HG03439 (cell line): ENCODE measurements around the gene OSM.

ENCODE experiments used
- ATAC-seq: cut with Tn5 transposase; IDR thresholded peaks from one replicate; pipeline ENCODE4 v1.9.1; 2021; ENCODE audit warnings: mild to moderate bottlenecking, moderate library complexity; ENCODE audit not compliant: unreplicated experiment

OSM gene

DNA sequence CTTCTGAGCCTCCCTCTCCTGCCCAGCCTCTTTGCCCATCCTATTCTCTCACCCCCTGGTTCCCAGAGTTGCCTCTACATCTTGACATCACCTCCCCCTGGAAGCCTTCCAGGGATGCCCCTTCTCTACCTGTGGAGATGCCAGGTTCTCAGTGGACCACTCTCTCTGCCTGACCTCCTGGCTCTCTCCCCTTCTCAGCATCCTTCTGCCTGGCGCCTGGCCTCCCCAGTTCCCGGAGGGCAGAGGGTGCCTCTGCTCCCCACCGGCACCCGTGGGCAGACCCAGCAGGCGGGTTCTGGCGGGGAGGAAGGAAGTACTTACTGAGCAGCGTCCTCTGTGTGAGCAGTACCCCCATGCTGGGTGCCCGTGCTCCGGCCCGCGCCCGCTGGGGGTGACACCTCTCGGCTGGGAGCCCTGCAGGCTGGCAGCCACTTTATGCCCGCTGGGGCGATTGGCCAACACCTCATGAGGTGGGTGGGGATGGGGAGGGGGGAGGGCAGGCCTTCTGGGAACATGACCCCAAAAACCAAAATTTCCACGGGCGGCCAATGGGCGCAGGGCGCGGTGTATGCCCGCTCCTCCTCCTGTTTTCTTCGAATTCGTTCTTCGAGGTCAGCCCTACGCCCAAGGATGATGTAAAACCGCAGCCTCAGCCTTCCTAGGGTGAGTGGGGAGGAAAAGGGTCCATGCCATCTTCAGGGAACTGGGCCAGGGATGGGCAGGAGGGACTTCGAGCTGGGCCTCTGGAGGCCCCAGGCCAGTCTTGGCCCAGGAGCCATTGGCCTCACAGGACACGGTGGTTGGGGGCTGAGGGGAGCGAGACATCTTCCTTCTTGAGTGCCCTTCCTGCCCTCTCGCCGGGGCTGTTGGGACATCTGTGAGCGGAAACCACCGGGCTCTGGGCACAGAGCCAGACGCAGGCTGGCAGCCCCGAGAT is at the start of gene OSM:
TSS of gene OSM (minus strand) at position 407 of the 937 bp plus-strand sequence. CDS start at position 355, 52 bp downstream.
- ATAC-seq: no peak

DNA sequence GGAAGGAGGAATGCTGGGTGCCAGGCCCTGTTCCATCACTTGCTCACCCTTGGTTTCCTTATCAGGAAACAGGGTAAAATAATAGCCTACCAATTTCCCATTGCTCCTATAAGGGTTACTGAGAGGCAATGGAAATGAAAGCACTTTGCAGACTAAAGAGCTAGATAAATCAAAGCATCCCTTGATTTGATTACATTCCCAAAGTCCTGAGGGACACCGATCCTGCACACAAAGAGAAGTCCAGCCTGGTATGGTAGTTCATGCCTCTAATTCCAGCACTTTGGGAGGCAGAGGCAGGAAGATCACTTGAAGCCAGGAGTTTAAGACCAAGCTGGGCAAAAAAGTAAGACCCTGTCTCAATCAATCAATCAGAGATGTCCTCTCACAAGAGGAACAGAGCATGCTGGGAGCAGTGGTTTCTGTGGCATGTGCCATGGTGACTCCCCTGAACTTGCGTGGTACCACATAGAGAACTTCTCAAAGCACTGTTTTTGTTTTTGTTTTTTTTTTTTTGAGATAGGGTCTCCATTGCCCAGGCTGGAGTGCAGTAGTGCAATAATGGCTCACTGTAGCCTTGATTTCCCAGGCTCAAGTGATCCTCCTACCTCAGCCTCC is 49.4 kb upstream of the OSM start:
- no peak for ATAC-seq

DNA sequence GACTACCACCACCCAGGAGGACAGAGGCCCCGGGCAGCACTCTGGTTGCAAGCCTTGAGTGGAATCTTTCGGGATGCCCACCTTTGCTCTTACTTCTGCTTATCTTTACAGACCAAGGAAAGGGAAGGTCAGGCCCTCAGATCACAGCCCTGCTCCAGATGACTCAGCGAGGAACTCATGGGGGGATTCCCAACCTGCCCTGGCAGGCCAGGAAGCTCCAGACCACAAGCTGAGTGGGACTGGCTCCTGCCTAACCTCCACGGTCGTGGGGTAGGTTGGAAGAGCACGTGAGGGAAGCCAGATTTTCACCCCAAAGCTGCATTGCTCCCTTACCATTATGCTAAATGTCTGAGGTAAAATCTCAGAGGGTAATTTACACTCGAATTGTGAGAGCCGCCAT is 48.3 kb upstream of the OSM start:
- no peak for ATAC-seq

DNA sequence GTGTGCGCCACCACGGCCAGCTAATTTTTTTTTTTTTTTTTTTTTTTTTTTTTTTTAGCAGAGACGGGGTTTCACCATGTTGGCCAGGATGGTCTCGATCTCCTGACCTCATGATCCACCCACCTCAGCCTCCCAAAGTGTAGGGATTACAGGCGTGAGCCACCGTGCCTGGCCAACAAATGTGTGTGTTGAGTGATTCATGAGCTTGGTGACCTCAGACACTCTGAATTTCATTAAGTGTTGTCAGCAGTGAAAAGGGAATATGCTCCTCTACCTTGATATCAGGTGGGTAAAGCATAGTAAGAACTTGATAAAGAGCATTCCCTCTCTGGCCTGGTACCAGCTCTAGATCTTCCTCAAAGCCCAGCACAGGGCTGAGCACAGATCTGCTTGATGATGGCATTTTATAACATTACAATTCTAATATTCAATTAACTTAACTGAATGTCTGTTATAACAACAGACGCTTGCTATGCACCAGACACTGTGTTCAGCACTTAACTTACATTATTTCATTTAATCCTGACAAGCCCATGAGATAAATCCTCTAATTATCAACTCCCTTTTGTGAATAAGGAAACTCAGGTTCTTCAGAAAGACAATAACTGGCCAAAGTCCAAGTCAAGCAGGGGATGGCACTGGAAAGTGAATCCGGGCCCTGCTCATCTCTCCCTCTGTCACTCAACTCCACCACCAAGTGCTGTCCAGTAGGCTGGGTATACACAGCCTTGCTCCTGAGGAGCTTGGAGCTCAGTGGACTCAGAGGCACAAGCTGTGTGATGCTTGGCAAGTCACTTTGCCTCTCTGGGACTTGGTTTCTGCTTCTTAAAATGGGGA is 47.1 kb upstream of the OSM start:
- no peak for ATAC-seq

DNA sequence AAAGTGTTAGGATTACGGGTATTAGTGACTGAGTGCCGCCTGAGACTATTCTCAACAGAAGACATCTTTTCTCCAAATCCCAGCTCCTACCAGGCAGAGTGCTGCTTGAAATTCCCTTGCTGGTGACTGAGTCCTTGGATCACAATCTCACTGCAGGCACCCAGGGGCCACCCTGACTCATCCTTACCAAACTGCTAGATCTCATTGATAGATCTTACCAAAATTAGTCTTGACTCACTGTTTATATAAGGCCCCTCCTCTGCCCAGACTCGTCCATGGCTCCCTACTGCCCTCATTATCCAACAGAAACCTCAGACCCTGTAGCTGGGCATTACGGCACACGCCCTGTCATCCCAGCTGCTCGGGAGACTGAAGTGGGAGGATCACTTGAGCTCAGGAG is 45.4 kb upstream of the OSM start:
- no peak for ATAC-seq

GRCh38 chr22:30310881-30311771 is 44.5 kb upstream of the OSM start:
- ATAC-seq: no peak

- no peak for ATAC-seq
These were observed 43.5 kb upstream of the OSM start for GRCh38 chr22:30309951-30310741.

DNA sequence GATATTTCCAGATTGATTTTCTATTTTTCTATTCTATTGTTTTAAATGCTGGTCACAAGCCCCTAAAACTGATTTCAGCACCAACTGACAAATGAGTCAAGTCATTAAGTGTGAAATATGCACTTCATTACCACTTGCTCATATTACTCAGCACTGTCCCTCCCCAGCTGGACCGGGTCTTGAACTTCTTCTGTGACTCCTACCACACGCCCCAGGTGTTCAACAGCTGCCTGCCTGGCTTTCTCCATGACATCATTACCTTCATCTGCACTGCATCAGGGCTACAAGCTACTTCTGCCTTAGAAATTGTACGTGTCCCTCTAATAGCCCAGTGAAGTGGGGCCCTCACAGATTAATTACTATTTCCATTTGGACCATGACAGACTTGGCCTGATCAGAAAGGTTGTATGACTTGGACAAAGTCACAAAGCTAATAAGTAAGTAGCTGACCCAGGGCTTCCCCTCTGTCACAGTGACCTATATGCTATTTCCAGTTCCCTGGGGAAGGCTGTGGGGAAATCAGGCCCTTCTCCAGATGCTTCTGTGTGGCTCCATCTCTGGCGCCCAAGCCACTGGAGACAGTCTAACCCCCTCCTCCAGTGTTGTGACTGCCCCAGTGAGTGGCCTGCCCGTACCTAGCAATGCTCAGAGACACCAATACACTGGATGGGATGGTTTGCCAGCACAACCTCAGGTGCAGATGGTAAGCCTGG is 42.0 kb upstream of the OSM start:
- no peak for ATAC-seq

DNA sequence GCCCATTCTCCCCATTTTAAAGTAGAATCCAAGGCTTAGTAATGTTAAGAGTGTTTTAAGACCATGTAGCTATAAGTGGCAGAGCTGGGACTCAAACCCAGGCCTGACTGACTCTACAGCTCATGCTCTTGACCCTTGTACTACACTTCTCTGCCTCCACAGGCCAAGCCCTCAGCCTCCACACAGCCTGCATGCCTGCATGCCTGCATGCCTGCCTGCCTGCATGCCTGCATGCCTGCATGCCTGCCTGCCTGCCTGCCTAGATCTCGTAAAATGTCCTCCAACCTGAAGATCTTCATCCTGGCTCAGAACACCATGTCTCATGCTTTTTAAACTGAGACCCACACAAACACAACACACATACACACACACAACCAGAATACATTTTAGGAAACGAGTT is 41.4 kb upstream of the OSM start:
- ATAC-seq: no peak

- ATAC-seq: no peak
These were observed 40.5 kb upstream of the OSM start for GRCh38 chr22:30307041-30307574.

DNA sequence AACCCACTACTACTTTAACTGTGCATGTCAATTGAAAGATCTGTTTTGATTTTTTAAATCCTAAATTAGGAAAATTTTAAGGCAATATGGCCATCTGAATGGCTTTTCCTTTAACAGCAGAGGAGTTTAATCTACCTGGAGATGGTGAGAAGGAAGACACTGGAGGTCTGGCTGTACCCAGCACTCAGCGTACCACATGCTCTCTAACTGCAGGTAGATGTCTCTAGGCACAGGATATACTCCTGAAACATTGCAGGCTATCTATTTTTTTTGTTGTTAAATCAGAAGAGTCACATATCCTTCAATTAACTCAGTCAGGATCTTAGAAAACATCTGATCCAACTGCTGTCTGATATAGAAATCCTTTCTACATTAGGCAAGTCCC is 40.0 kb upstream of the OSM start:
- no peak for ATAC-seq

GRCh38 chr22:30305906-30306626 is 39.4 kb upstream of the OSM start:
- ATAC-seq: no peak

DNA sequence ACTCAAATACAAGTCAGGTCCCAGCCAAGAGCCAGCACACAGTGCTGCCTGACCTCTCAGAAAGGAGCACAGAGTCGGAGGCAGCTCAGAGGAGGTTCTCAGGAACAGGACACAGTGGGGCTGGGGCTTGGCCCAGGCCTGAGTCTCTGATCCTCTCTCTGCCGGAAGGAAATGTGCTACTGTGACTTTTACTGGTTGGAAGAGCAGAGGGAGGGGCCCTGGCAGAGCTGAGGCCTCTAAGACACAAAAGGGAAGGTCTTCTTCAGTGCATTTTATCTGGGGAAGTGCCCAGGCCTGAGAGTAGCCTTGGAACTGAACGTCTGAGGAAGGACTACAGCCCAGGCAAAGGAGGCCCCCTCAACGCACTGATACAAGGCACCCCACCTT is 38.9 kb upstream of the OSM start:
- no peak for ATAC-seq

DNA sequence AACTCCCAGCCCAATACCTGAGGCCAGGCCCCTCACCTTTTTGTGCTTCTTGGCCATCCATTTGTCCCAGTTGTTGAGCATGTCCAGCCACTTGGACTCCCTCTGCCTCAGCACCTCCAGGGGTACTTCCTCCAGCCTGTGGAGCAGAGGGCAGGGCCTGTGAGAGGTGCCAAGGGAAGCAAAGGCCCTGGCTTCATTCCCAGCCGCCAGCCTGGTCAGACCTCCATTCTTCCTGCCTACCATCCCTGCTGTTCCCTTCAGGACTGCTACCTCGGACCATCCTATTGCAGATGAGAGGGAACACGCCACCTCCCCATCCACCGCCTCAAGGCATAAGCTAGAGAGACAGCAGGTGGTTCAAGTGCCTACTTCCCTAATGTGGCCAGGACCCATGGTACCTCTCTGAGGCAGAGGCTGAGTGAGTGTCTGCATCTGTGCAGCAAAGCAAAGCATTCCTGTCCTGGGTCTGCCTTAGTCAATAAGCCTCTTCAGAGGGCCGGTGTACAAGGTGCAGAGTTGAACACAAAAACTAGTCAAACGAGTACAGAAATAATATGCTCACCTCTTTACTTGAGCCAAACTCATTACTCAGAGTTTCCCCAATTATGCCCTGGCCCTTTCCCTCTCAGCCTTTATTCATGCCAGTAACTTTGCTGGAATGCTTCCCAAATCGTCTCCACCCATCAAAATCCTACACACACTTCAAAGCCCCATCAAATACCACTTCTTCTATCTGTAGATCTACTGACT is 38.0 kb upstream of the OSM start:
- no peak for ATAC-seq

- no peak for ATAC-seq
These were observed 36.1 kb upstream of the OSM start for GRCh38 chr22:30302810-30303138.

DNA sequence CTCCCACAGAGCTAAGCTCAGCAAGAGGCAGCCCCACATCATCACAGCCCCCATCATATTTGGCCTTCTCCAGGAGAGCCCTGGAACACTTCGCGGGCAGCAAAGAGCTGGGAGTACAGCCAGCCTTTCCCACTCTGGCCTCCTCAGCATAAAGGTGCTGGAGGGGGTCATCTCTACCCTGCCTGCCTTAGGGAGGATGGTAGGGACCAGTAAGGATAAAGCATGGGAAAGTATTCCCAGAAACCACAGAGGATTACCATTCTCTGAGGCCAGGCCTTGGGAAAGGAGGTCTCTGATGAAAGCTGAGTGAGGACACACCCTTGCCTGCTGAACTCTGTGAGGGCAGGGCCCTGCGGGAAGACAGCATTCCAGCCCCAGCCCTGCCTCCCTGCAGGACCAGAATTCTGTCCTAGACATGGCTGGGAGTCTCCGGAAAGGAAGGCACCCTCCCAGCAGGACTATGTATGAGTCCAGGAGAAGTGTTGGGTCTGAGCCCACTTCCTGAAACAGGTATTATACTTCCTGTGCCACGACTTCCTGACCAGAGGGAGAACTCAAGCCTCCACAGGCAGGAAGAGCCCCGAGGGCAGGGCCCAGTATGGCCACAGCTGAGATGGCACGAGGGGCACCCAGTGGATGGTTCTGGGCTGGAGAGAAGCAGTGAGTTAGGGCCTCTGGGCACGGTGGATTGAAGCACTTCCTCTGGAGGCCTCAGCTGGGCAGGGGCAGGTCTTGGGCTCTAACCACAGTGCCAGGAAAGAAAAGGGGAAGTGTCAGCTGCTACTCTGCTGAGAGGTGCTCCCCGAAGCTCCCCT is 35.6 kb upstream of the OSM start:
- no peak for ATAC-seq

GRCh38 chr22:30299322-30299721 is 32.7 kb upstream of the OSM start:
- ATAC-seq: no peak
